Cardiac fibroblast (primary cell): ENCODE data around the gene CYP2B6.
A peak's percentile ranks its signal among the peaks of the same experiment; 100 is the strongest.
"Not testable (repeated sequence)": the region's sequence is repeated elsewhere in the genome, so short reads cannot be mapped to it uniquely, and the experiment has no call there.

ENCODE experiments used
- DNase-seq, 2 donors: peaks; one replicate each; pipeline versions ENCODE4 v3.0.0 to v3.0.0-alpha.2; 2010; ENCODE audit warnings: low read depth in 2 of 2
- H3K4me3 ChIP-seq, 2 donors: replicated peaks in 1 of 2; 1 replicate in 1 of 2; 2 replicates in 1 of 2; pipeline ENCODE4 v1.5.1; 2011; ENCODE audit warnings: low read depth in 2 of 2, low read length in 2 of 2, mild to moderate bottlenecking in 2 of 2, moderate library complexity in 1 of 2
- CTCF ChIP-seq: IDR thresholded peaks from one replicate; pipeline ENCODE4 v1.5.1; 2011; ENCODE audit warnings: low read depth, mild to moderate bottlenecking, low read length, inconsistent platforms

The CYP2B6 gene

GRCh38 chr19:40974633-40975037 lies 16.4 kb upstream of the CYP2B6 start:
- H3K4me3 ChIP-seq = no peak overlapping the region
- peak; percentile 81 to 85 for DNase-seq
- TF ChIP-seq CTCF = peak; percentile 91

DNA sequence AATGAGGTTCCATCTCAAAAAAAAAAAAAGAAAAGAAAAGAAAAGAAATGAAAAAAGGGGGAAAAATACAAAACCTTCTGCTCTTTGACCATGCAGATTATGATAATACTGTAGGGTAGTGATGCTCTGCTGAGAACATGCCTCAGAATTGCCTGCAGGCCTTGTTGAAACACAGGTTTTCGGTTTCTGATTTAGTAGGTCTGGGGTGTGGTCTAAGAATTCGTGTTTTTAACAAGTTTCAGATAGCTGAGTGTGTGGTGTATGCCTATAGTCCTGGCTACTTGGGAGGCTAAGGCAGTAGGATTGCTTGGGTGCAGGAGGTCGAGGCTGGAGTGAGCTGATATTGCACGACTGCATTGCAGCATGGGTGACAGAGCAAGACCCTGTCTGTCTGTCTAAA lies 14.9 kb upstream of the CYP2B6 start:
- H3K4me3 ChIP-seq = no peak overlapping the region
- no peak for DNase-seq
- TF ChIP-seq CTCF = no peak

DNA sequence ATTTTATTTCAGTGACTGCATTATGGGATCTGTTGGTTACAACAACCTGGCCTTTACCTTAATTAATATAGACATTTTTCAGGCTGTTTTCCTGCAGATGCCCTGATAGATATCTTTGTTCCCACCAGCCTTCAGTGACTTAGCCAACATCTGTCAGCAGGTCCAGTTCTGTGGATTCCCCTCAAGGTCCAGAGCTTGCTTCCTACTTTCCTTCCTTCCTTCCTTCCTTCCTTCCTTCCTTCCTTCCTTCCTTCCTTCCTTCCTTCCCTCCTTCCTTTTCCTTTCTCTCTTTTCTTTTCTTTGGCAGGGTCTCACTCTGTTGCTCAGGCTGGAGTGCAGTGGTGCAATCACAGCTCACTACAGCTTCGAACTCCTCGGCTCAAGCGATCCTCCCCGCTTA lies 14.4 kb upstream of the CYP2B6 start:
- no peak for DNase-seq
- TF ChIP-seq CTCF = no peak
- no peak overlapping the region for H3K4me3 ChIP-seq

DNA sequence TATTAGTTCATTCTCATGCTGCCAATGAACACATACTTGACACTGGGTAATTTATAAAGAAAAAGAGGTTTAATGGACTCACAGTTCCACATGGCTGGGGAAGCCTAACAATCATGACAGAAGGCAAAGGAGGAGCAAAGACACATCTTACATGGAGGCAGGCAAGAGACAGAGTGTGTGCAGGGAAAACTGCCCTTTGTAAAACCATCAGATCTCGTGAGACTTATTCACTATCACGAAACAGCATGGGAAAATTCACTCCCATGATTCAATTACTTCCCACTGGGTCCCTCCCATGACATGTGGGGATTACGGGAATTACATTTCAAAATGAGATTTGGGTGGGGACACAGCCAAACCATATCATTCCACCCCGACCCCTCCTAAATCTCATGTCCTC lies 11.3 kb upstream of the CYP2B6 start:
- not testable (repeated sequence) for H3K4me3 ChIP-seq, DNase-seq

DNA sequence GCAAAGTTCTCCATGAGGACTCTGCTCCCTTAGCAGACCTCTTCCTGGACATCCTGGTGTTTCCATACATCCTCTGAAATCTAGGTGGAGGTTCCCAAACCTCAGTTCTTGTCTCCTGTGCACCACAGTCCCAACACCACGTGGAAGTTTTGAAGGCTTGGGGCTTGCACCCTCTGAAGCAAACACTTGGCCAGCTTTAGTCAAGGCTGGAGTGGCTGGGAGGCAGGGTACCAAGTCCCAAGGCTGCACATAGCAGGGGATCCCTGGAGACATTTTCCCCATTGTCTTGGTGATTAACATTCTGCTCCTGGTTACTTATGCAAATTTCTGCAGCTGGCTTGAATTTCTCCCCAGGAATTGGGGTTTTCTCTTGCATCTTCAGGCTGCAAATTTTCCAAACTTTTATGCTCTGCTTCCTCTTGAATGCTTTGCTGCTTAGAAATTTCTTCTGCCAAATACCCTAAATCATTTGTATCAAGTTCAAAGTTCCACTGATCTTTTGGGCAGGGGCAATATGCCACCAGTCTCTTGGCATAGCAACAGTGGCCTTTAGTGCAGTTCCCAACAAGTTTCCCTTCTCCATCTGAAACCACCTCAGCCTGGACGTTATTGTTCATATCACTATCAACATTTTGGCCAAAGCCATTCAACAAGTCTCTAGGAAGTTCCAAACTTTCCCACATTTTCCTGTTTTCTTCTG lies 10.2 kb upstream of the CYP2B6 start:
- not testable (repeated sequence) for H3K4me3 ChIP-seq, DNase-seq

DNA sequence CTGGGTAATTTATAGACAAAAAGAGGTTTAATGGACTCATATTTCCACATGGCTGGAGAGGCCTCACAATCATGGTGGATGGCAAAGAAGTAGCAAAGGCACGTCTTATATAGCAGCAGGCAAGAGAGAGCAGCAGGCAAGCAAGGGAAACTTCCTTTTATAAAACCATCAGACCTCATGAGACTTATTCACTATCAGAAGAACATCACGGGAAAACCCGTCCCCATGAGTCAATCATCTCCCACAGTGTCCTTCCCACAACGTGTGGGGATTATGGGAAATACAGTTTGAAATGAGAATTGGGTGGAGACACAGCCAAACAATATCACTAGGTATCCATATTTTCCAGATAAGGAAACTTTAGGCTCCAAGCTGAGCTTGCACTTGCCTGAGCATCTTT lies 9.5 kb upstream of the CYP2B6 start:
- TF ChIP-seq CTCF = no peak
- no peak for DNase-seq
- no peak overlapping the region for H3K4me3 ChIP-seq

GRCh38 chr19:40982594-40983101 lies 8.4 kb upstream of the CYP2B6 start:
- DNase-seq = peak in 1 of 2 donors; percentile 9
- H3K4me3 ChIP-seq = no peak overlapping the region
- no peak for TF ChIP-seq CTCF

GRCh38 chr19:40989453-40989852 lies 1.6 kb upstream of the CYP2B6 start:
- TF ChIP-seq CTCF = no peak
- H3K4me3 ChIP-seq = no peak overlapping the region
- no peak for DNase-seq
